Measurements from ENCODE around the gene GRK5.

GRCh38 chr10:119272736-119273135 lies 65.4 kb downstream of the GRK5 start:
- TF ChIP-seq CTCF (IDR thresholded peaks at IDR 0.05) (no peak), POLR2AphosphoS5 (IDR thresholded peaks at IDR 0.05; ENCODE audit: low read depth, low read length) (no peak)

Data from Panc1 (cell line).